ENCODE results near the gene SF3A2.
A peak's percentile ranks its signal among the peaks of the same experiment; 100 is the strongest.

Gene SF3A2

GRCh38 chr19:2260341-2260805, 23.7 kb downstream of the SF3A2 start:
- Histone ChIP-seq H3K4me3 (ENCODE audit: low read depth, low read length, poor library complexity, severe bottlenecking) (no peak overlapping the region), H3K4me2 (ENCODE audit: low read length) (no peak overlapping the region), H3K36me3 (ENCODE audit: insufficient read depth, low read length) (no peaks in the 10 kb centered on the region), H3K9ac (ENCODE audit: low read length) (no peak overlapping the region), H4K20me1 (ENCODE audit: insufficient read depth, low read length) (no peaks in the 10 kb centered on the region), H3F3A (ENCODE audit: insufficient read depth, low read length) (no peaks in the 10 kb centered on the region), H3K4me1 (ENCODE audit: insufficient read depth, low read length, severe bottlenecking) (peaks cover 35% of the 10 kb centered on the region), H3K27ac (ENCODE audit: low read depth, low read length, poor library complexity, severe bottlenecking) (peak overlapping the region; percentile 31), H3K9me3 (ENCODE audit: low read length) (no peaks in the 10 kb centered on the region), H2AFZ (ENCODE audit: low read length) (no peak overlapping the region), H3K79me2 (ENCODE audit: insufficient read depth, low read length) (no peaks in the 10 kb centered on the region), H3K9me2 (ENCODE audit: low read depth, low read length) (no peaks in the 10 kb centered on the region), H3K27me3 (ENCODE audit: insufficient read depth, low read length) (no peaks in the 10 kb centered on the region)
- TF ChIP-seq EZH2 (IDR thresholded peaks at IDR 0.05; ENCODE audit: borderline replicate concordance, low read length) (no peak), CTCF (IDR thresholded peaks at IDR 0.05; ENCODE audit: low read length) (no peak)

GRCh38 chr19:2261438-2262172, 25.0 kb downstream of the SF3A2 start:
- Histone ChIP-seq H3K4me3 (ENCODE audit: low read depth, low read length, poor library complexity, severe bottlenecking) (no peak overlapping the region), H3K4me2 (ENCODE audit: low read length) (no peak overlapping the region), H3K27ac (ENCODE audit: low read depth, low read length, poor library complexity, severe bottlenecking) (peak overlapping the region; percentile 28), H3K27me3 (ENCODE audit: insufficient read depth, low read length) (no peaks in the 10 kb centered on the region), H3K36me3 (ENCODE audit: insufficient read depth, low read length) (no peaks in the 10 kb centered on the region), H3F3A (ENCODE audit: insufficient read depth, low read length) (no peaks in the 10 kb centered on the region), H3K79me2 (ENCODE audit: insufficient read depth, low read length) (no peaks in the 10 kb centered on the region), H4K20me1 (ENCODE audit: insufficient read depth, low read length) (no peaks in the 10 kb centered on the region), H3K9ac (ENCODE audit: low read length) (no peak overlapping the region), H3K9me2 (ENCODE audit: low read depth, low read length) (no peaks in the 10 kb centered on the region), H3K9me3 (ENCODE audit: low read length) (no peaks in the 10 kb centered on the region), H3K4me1 (ENCODE audit: insufficient read depth, low read length, severe bottlenecking) (peaks cover 34% of the 10 kb centered on the region), H2AFZ (ENCODE audit: low read length) (no peak overlapping the region)
- TF ChIP-seq CTCF (IDR thresholded peaks at IDR 0.05; ENCODE audit: low read length) (peak; percentile 43; the same call in 1 of the 2 replicates), EZH2 (IDR thresholded peaks at IDR 0.05; ENCODE audit: borderline replicate concordance, low read length) (no peak)

- peaks cover under 1% of the 10 kb centered on the region; the same call in 1 of the 2 replicates for H3F3A ChIP-seq (ENCODE audit: insufficient read depth, low read length)
- no peak overlapping the region for H2AFZ ChIP-seq (ENCODE audit: low read length)
- peak overlapping the region; percentile 8; the same call in 1 of the 2 replicates for H3K4me2 ChIP-seq (ENCODE audit: low read length)
- no peaks in the 10 kb centered on the region for H3K9me2 ChIP-seq (ENCODE audit: low read depth, low read length)
- H3K27me3 ChIP-seq (ENCODE audit: insufficient read depth, low read length) = no peaks in the 10 kb centered on the region
- no peak overlapping the region for H3K4me3 ChIP-seq (ENCODE audit: low read depth, low read length, poor library complexity, severe bottlenecking)
- TF ChIP-seq EZH2 (IDR thresholded peaks at IDR 0.05; ENCODE audit: borderline replicate concordance, low read length) = no peak
- TF ChIP-seq CTCF (IDR thresholded peaks at IDR 0.05; ENCODE audit: low read length) = no peak
- peaks cover 39% of the 10 kb centered on the region for H3K4me1 ChIP-seq (ENCODE audit: insufficient read depth, low read length, severe bottlenecking)
- peak overlapping the region; percentile 79 for H3K27ac ChIP-seq (ENCODE audit: low read depth, low read length, poor library complexity, severe bottlenecking)
- peak overlapping the region; percentile 25; the same call in 1 of the 2 replicates for H3K9ac ChIP-seq (ENCODE audit: low read length)
- H3K36me3 ChIP-seq (ENCODE audit: insufficient read depth, low read length) = peaks cover 17% of the 10 kb centered on the region
- H4K20me1 ChIP-seq (ENCODE audit: insufficient read depth, low read length) = no peaks in the 10 kb centered on the region
- peaks cover 19% of the 10 kb centered on the region for H3K79me2 ChIP-seq (ENCODE audit: insufficient read depth, low read length)
- no peaks in the 10 kb centered on the region for H3K9me3 ChIP-seq (ENCODE audit: low read length)
These were observed 29.8 kb downstream of the SF3A2 start for GRCh38 chr19:2266183-2266993.
